GM23338 (cell line): ENCODE data around the gene PIP5K1C. TPM values are rescaled to one million over a fixed set of nuclear protein-coding genes. Genes with fewer than 3 reads are reported as not detected.

Source experiments
- ATAC-seq: fragments of 200-7000 bp; cut with Tn5 transposase; 3 replicates; pipeline ENCODE4 v1.9.1; 2020
- DNase-seq: peaks from one replicate; pipeline ENCODE4 v3.0.0-alpha.2; 2015; ENCODE audit warnings: low spot score
- H2AFZ ChIP-seq: fragments of 200-600 bp; sonication (generic); 2 replicates; pipeline ENCODE4 v1.8.0; 2016; ENCODE audit warnings: antibody characterized with exemption, mild to moderate bottlenecking, moderate library complexity
- H3F3A ChIP-seq: fragments of 200-600 bp; sonication (generic); replicated peaks from 2 replicates; pipeline ENCODE4 v1.8.0; 2017; ENCODE audit warnings: antibody characterized with exemption, mixed run types, low read depth
- H3K27ac ChIP-seq: fragments of 200-600 bp; sonication (generic); 2 replicates; pipeline ENCODE4 v1.6.1; 2016; ENCODE audit warnings: low read depth
- H3K27me3 ChIP-seq: fragments of 200-600 bp; sonication (generic); 2 replicates; pipeline ENCODE4 v1.8.0; 2016; ENCODE audit warnings: mild to moderate bottlenecking, mixed run types, moderate library complexity; ENCODE audit not compliant: insufficient read depth
- H3K36me3 ChIP-seq: fragments of 200-600 bp; sonication (generic); 2 replicates; pipeline ENCODE4 v1.8.0; 2016; ENCODE audit warnings: mild to moderate bottlenecking; ENCODE audit not compliant: insufficient read depth
- H3K4me1 ChIP-seq: fragments of 200-600 bp; sonication (generic); 2 replicates; pipeline ENCODE4 v1.8.0; 2016; ENCODE audit warnings: mild to moderate bottlenecking, moderate library complexity; ENCODE audit not compliant: insufficient read depth
- H3K4me2 ChIP-seq: fragments of 200-600 bp; sonication (generic); 2 replicates; pipeline ENCODE4 v1.7.1; 2017; ENCODE audit warnings: mixed run types
- H3K4me3 ChIP-seq: fragments of 200-600 bp; sonication (generic); 2 replicates; pipeline ENCODE4 v1.6.1; 2016; ENCODE audit warnings: mixed run types
- H3K79me2 ChIP-seq: fragments of 200-600 bp; sonication (generic); replicated peaks from 2 replicates; pipeline ENCODE4 v1.8.0; 2017; ENCODE audit warnings: mild to moderate bottlenecking; ENCODE audit not compliant: insufficient read depth
- H3K9me2 ChIP-seq: fragments of 200-600 bp; sonication (generic); 2 replicates; pipeline ENCODE4 v1.8.0; 2017; ENCODE audit not compliant: insufficient read depth
- H4K20me1 ChIP-seq: fragments of 200-600 bp; sonication (generic); replicated peaks from 2 replicates; pipeline ENCODE4 v1.8.0; 2017; ENCODE audit warnings: mild to moderate bottlenecking; ENCODE audit not compliant: insufficient read depth
- H3K27ac Mint-ChIP-seq: 2 replicates; pipeline ENCODE4 v1.8.0; 2020; ENCODE audit warnings: inconsistent platforms, mild to moderate bottlenecking, moderate library complexity, mixed read lengths
- H3K27me3 Mint-ChIP-seq: 3 replicates; pipeline ENCODE4 v1.8.0; 2022; ENCODE audit warnings: low read depth, mild to moderate bottlenecking, moderate library complexity, mixed read lengths, inconsistent platforms; ENCODE audit not compliant: insufficient read depth, poor library complexity
- H3K36me3 Mint-ChIP-seq: 3 replicates; pipeline ENCODE4 v1.8.0; 2021; ENCODE audit warnings: low read depth, mild to moderate bottlenecking, inconsistent platforms, moderate library complexity, mixed read lengths
- H3K4me1 Mint-ChIP-seq: 3 replicates; pipeline ENCODE4 v1.8.0; 2020; ENCODE audit warnings: mild to moderate bottlenecking, inconsistent platforms, mixed read lengths
- H3K4me3 Mint-ChIP-seq: 3 replicates; pipeline ENCODE4 v1.8.0; 2021; ENCODE audit warnings: moderate library complexity, mild to moderate bottlenecking, inconsistent platforms, mixed read lengths
- H3K9me3 Mint-ChIP-seq: 3 replicates; pipeline ENCODE4 v1.8.0; 2020; ENCODE audit warnings: moderate library complexity, mild to moderate bottlenecking, inconsistent platforms, mixed read lengths
- CREB1 ChIP-seq: fragments of 250-450 bp; sonication (Bioruptor Pico); IDR thresholded peaks from 2 replicates; pipeline ENCODE4 v1.5.0; 2020; ENCODE audit warnings: low read depth, mild to moderate bottlenecking, moderate library complexity
- CTCF ChIP-seq, 2 experiments: fragments of 200-600 bp in 1 of 2; sonication (generic) in 1 of 2; conservative IDR thresholded peaks; 2 replicates each; pipeline versions ENCODE4 v1.5.1 to v1.6.1; 2016 to 2017; ENCODE audit warnings: antibody characterized with exemption in 2 of 2, low read depth in 2 of 2, mild to moderate bottlenecking in 2 of 2, moderate library complexity in 1 of 2
- ETS1 ChIP-seq: IDR thresholded peaks from 2 replicates; pipeline ENCODE4 v1.6.1; 2016; ENCODE audit warnings: antibody characterized with exemption
- EZH2 ChIP-seq: fragments of 200-600 bp; sonication (generic); IDR thresholded peaks from one replicate; pipeline ENCODE4 v1.8.0; 2017; ENCODE audit warnings: antibody characterized with exemption, mild to moderate bottlenecking, low read depth; ENCODE audit not compliant: unreplicated experiment
- JUNB ChIP-seq: IDR thresholded peaks from one replicate; pipeline ENCODE4 v1.6.1; 2016; ENCODE audit warnings: antibody characterized with exemption; ENCODE audit not compliant: unreplicated experiment
- POLR2AphosphoS5 ChIP-seq: IDR thresholded peaks from 2 replicates; pipeline ENCODE4 v1.6.1; 2016; ENCODE audit warnings: antibody characterized with exemption, low read depth
- REST ChIP-seq: IDR thresholded peaks from one replicate; pipeline ENCODE4 v1.6.1; 2018; ENCODE audit warnings: antibody characterized with exemption; ENCODE audit not compliant: unreplicated experiment
- ZNF114 ChIP-seq: fragments of 250-450 bp; sonication (Bioruptor Pico); IDR thresholded peaks from 2 replicates; pipeline ENCODE4 v1.5.0; 2020; ENCODE audit warnings: mild to moderate bottlenecking, moderate library complexity
- ZNF331 ChIP-seq: fragments of 250-450 bp; sonication (Bioruptor Pico); IDR thresholded peaks from 2 replicates; pipeline ENCODE4 v1.5.0; 2020; ENCODE audit warnings: low read depth, mild to moderate bottlenecking, moderate library complexity
- polyA plus RNA-seq: library from polyadenylated mRNA; unstranded; fragments of >200 nt; fragmentation: Nextera tagmentation; extraction: Ambion mirVana; gene quantifications from 2 replicates; pipeline ENCODE4 v1.2.1, GENCODE V29; 2016
- total RNA-seq: library from RNA; depleted of rRNA; stranded (reverse); fragments of >200 nt; shearing (Covaris generic); gene quantifications from 2 replicates; pipeline ENCODE4 v1.2.3, GENCODE V29; 2014

Gene PIP5K1C
- total and polyA plus RNA-seq, 2 experiments from 2014 or later, result 11.8 to 46.7 TPM

GRCh38 chr19:3657395-3657769 lies 42.9 kb downstream of the PIP5K1C start:
- no peak overlapping the region for H3K27ac ChIP-seq
- no peaks in the 10 kb centered on the region for H3K4me1 Mint-ChIP-seq
- no peaks in the 10 kb centered on the region for H3K36me3 ChIP-seq
- H3K9me2 ChIP-seq, result no peaks in the 10 kb centered on the region
- no peak overlapping the region for H3K27ac Mint-ChIP-seq
- H4K20me1 ChIP-seq, result no peaks in the 10 kb centered on the region; the same call in 1 of the 2 replicates
- TF ChIP-seq JUNB (no peak), ZNF114 (no peak), EZH2 (no peak), ZNF331 (CRISPR knock-in tag) (no peak), POLR2AphosphoS5 (no peak), ETS1 (no peak), REST (no peak)
- no peak overlapping the region for H3K4me3 ChIP-seq
- no peak overlapping the region for H2AFZ ChIP-seq
- H3K27me3 ChIP-seq, result no peaks in the 10 kb centered on the region
- H3K36me3 Mint-ChIP-seq, result peaks cover 19% of the 10 kb centered on the region
- H3K4me3 Mint-ChIP-seq, result no peak overlapping the region
- no peak overlapping the region for H3K4me2 ChIP-seq
- no peak for ATAC-seq
- H3K27me3 Mint-ChIP-seq, result peaks cover 7% of the 10 kb centered on the region
- no peaks in the 10 kb centered on the region for H3K9me3 Mint-ChIP-seq
- no peaks in the 10 kb centered on the region for H3K79me2 ChIP-seq
- no peaks in the 10 kb centered on the region for H3F3A ChIP-seq
- no peak for DNase-seq
- H3K4me1 ChIP-seq, result no peaks in the 10 kb centered on the region

GRCh38 chr19:3656747-3657394 lies 43.4 kb downstream of the PIP5K1C start:
- ATAC-seq, result no peak
- no peak overlapping the region for H3K27ac ChIP-seq
- H4K20me1 ChIP-seq, result no peaks in the 10 kb centered on the region; the same call in 1 of the 2 replicates
- H3F3A ChIP-seq, result no peaks in the 10 kb centered on the region
- no peak overlapping the region for H3K4me3 ChIP-seq
- H3K4me2 ChIP-seq, result no peak overlapping the region
- H3K27me3 Mint-ChIP-seq, result peaks cover 7% of the 10 kb centered on the region
- no peak overlapping the region for H3K27ac Mint-ChIP-seq
- no peaks in the 10 kb centered on the region for H3K9me3 Mint-ChIP-seq
- H3K9me2 ChIP-seq, result no peaks in the 10 kb centered on the region
- H3K79me2 ChIP-seq, result no peaks in the 10 kb centered on the region
- H3K36me3 Mint-ChIP-seq, result peaks cover 19% of the 10 kb centered on the region
- H3K27me3 ChIP-seq, result no peaks in the 10 kb centered on the region
- no peaks in the 10 kb centered on the region for H3K4me1 ChIP-seq
- H3K36me3 ChIP-seq, result no peaks in the 10 kb centered on the region
- DNase-seq, result no peak
- no peak overlapping the region for H2AFZ ChIP-seq
- no peak overlapping the region for H3K4me3 Mint-ChIP-seq
- no peaks in the 10 kb centered on the region for H3K4me1 Mint-ChIP-seq
- TF ChIP-seq ZNF114, result no peak
- peak in 1 of 2 experiments; percentile 26; a peak in 2 of 4 replicates for TF ChIP-seq CTCF (conservative IDR thresholded peaks at IDR 0.05; ENCODE audit: low read depth in 2 of 2)
- no peak for TF ChIP-seq EZH2
- no peak for TF ChIP-seq CREB1 (CRISPR knock-in tag)
